Activated CD4-positive, alpha-beta T cell treated with anti-CD3 and anti-CD28 coated beads for 4 hours (primary cell): Measurements from ENCODE around the gene IGFL4.

Experiments used
- DNase-seq, 2 donors: peaks; one replicate each; pipeline ENCODE4 v3.0.0-alpha.2; 2020

The IGFL4 gene

DNA sequence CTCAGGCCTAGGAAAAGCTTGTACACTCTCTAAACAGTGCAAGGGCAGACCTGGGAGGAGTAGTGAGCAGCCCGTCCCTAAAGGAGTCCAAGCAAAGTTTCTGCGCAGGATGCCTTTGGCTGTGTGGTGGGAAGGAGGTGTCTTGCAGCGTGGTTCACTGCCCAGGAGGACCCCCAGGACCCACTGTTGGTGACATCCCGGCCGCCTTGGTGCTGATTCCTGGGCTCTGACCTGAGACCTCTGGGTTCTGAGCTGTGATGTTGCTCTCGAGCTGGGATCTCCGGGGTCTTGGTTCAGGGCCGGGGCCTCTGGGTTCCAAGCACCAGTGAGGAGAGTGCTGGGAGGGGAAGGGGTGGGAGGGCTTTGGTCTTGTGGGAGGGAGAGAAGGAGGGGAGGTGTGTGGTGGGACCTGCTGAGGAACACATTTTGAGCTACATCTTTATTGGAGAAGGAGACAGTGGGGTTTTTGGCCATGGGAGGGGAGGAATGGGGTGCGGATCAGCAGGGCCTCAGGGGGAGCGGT, 22.0 kb downstream of the IGFL4 start:
- DNase-seq = no peak

DNA sequence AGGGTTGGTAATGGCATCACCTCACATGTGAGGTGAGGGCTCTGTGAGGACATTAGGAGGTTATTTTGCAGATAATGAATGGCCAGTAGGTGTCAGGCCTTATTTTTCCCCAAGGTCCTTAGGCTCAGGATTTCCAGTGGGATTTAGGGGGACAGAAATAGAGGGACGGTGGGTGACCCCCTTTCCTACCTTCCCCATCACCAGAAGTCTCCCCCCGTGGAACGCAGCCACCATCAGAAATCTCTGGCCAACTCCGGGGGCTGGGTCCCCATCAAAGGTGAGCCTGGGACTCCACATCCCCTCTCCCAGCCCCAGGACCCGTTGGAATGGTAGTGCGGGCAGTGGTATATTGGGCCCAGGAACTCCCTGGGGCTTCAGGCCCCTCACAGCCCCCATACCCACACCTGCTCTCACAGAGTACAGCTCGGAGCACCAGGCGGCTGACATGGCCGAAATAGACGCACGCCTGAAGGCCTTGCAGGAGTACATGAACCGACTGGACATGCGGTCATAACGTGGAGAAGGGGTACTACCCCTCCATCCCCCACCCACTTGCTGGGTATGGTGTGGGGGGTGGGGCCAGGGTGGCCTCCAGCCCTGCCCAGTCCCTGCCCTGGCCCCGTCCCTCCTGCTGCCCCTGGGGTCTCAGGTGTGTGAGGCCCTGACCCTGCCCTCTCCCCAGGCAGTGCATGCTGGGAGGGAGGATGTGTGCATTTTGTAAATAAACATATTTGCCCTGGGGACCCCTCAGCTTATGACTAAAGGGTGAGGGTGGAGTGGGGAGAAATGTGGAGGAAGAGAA, 22.7 kb downstream of the IGFL4 start:
- no peak for DNase-seq

DNA sequence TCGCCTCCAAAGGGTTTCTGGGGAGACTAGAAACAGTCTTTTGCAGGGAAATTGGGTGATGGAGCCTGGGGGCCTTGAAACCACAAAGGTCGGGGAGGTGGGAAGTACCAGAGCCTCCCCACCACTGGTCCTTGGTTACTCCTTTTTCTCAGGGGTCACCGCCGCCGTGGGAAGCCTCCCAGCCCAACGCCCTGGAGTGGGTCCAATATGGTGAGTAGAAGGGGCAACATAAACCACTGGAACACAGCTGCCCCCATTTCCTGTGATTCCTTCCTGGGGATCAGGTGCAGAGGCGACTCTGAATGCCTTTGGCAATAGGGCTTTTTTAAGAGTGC, 23.7 kb downstream of the IGFL4 start:
- no peak for DNase-seq

DNA sequence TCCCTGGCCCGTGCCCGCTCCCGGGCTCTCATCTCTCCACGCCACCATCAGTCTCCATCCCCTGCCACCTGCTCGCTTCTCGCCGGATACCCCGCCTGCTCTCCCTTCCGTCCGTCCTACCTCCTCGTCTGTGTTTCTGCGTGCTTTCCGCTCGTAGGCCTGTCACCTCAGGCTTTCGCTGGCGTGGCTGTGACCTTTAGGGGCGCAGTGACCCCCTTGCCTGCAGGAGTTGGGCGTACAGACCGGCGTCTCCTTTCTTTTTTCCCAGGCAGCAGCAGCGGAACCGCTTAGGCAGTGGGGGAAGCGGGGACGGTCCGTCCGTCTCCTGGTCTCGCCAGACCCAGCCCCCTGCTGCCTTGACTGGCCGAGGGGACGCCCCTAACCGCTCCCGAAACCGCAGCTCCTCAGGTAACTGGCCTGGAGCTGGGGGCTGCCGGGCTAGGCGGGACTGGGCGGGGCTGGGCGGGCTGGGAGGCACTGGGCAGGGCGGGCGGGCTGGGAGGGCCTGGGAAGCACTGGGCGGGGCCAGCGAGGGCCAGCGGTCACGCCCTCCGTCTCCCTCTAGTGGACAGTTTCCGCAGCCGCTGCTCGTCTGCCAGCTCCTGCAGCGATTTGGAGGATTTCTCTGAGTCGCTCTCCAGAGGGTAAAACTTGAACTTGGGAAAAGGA, 24.2 kb downstream of the IGFL4 start:
- DNase-seq = peak; percentile 78 to 83

DNA sequence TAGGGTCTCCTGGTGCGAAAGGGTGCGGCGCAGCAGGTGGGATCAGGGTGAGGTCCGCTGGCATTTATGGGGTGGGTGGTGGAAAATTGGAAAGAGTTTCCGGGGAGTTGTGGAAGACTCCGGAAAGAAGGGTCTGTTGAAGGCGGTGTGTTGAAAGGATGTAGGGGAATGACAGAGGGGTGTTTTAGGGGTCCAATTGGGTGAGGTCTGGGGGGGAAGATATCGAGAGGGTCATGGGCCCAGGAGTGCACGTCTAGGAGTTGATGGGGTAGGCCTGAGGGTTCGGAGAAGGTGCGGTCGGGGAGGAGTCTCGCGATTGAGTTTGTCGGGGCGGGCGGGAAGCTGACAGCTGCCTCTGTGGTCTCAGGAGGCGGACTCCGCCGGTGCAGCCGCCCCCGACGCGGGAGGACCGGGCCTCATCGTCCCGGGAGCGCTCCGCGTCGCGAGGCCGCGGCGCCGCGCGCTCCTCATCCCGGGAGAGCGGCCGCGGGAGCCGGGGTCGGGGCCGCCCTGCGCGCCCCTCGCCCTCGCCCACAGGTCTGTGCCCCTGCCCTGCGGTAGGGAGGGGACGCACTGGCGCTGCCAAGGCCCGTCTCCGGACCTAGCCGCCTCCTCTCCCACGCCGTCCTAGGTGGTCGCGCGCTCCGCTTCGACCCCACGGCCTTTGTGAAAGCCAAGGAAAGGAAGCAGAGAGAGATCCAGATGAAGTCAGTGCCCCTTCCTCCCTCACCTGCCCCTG, 24.9 kb downstream of the IGFL4 start:
- peak; percentile 27 to 36 for DNase-seq

DNA sequence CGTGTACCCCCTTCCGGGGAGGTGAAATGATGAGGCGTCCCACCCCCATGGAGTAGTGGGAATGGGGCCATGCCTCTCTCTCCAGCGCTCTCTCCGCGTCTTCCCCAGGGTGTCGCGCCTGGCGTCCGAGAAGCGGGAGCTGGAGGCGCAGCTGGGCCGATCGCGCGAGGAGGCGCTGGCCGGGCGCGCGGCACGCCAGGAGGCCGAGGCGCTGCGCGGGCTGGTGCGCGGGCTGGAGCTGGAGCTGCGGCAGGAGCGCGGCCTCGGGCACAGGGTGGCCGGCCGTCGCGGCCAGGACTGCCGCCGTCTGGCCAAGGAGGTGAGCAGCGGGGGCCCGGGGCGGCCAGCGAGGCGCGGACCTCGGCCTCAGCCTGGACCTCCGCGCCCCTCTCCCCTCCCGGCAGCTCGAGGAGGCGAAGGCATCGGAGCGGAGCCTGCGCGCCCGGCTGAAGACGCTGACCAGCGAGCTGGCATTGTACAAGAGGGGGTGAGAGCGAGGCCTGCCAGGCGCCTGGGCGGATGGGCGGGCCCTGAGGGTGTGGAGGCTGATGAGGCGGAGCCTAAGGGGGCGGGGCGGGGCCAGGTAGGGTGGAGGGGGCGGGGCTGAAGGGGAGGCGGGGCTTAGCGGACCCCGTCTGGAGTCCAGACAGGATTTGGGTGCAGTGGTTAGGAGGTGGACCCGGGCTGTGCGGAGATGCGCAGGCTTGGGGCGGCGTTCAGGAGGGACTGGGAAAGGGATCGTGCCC, 25.7 kb downstream of the IGFL4 start:
- DNase-seq = peak; percentile 63 to 73

DNA sequence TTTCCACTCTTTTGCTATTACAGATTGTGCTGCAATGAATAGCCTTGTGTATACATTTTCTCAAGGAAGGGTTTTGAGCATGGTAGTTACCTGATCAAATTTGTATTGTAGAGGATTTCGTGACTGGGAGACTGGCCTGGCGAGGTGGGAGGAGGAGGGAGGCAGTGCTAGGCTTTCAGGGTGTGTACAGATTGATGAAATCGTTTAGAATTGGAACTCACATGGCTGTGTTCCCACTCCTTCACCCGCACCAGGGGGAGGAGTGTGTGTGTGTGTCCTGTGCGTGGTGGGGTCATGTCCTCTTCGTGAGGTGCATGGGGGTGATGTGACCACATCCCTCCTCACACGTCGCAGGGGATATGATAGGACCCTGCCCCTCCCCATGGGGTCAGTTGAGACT, 26.3 kb downstream of the IGFL4 start:
- DNase-seq = no peak

DNA sequence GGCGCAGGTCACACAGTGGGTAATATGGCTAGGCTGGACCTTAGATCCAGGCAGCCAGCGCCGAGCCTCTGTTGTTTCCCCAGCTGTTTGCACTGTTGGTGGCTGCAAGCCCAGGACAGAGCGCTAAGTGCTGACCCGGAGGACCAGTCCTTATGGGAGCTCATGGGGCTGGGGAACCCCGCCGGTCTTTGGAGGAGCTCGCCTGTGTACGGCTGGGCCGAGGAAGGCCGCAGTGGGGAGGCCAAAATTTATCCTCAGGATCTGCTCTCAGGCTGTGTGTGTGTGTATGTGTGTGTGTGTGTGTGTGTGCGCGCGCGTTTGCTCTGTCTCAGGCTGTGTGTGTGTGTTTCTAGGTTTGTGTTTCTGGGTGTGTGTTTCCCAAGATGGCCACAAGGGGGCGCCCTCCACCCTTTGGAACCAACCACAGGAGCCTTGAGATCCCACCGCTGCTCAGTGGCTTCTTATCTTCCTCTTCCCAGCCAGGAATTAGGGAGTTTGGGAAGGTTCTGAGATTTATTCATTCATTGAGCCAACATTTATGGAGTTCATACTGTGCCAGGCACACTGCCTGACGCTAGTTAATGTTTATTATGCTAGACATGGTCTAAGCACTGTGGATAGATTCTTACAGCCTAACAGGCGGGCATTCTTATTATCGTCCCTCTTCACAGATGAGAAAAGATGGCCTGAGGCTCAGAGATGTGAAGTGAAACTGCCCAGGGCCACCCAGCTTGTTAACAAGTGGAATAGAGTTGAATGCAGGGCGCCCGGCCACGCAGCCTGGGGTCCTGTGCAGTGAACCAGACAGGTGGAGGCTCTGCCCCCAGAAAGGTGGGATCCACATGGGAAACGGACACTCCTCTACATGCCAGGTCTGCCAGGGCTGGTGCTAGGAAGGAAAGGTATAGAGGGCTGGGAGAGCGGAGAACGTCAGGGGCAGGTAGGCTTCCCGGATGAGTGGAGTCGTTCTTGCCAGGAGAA, 31.0 kb downstream of the IGFL4 start:
- DNase-seq = peak; percentile 54 to 69

DNA sequence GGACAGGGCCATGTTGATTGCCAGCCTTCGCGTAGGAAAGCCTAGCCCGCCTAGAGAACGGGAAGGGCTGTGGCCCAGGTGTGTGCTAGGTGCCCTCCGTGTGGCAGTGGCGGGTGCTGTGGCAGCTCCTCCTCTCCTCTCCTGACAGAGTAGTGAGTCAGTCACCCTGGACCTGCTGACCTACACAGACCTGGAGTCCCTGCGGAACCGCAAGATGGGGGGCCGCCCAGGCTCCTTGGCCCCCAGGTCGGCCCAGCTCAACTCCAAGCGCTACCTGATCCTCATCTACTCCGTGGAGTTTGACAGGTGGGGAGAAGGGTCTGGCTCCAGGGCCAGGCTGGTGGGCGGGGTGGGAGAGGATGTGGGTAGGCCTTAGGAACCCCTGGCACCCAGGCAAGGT, 34.4 kb downstream of the IGFL4 start:
- DNase-seq = no peak

DNA sequence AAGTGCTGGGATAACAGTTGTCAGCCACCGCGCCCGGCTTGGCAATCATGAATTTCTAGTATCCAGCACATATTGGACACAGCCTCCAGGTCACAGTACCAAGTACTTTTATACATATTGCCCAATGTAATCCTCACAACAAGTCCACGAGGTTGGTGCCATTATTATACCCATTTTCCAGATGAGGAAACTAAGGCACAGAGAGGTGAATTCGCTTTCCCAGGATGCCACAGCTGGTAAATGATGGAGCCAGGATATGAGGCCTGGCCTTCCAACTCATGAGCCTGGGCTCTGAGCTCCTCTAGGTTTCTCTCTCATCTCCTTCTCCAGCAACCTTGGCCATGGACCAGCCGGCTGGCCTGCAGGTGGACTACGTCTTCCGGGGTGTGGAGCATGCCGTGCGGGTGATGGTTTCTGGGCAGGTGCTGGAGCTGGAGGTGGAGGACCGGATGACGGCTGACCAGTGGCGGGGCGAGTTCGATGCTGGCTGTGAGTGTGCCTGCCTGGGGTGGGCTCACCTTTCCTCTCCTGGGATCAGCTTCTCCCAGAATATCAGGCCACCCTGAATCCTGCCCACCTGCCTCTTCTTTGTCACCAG, 38.0 kb downstream of the IGFL4 start:
- DNase-seq = no peak

DNA sequence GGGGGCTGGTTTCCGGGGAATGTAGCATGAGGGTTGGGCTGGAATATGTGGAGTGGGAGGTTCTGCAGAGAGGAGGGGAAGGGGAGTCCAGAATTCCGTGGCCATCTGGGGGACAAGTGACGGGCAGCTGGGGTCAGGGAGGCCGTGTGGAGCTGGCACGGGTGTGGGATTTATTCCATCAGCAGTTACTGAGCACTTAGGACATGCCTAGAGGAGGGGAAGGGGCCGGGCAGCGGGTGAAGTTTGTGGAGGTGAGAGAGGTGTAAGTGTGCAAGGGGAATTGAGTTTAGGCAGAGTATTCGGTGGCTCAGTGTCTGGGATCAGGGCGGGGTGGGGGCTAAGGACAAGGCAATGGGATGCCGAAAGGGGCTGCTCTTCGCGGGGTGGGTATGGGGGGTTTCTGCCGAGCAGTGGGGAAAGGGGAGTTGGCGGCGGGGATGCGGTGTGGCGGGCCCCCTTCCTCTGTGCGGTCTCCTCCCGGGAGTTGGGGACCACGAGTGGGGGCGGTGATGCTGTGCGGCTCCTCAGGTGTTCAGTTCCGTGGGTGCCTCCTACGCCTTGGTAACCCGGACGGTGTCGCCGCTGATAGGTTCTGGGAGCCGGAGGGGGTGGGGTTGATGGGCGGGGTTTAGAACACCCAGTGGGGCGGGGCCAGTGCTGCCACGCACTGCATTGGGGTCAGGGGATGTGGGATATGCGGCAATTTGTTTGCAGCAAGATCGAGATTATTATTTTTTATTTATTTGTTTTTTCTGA, 40.1 kb downstream of the IGFL4 start:
- peak; percentile 81 to 83 for DNase-seq

DNA sequence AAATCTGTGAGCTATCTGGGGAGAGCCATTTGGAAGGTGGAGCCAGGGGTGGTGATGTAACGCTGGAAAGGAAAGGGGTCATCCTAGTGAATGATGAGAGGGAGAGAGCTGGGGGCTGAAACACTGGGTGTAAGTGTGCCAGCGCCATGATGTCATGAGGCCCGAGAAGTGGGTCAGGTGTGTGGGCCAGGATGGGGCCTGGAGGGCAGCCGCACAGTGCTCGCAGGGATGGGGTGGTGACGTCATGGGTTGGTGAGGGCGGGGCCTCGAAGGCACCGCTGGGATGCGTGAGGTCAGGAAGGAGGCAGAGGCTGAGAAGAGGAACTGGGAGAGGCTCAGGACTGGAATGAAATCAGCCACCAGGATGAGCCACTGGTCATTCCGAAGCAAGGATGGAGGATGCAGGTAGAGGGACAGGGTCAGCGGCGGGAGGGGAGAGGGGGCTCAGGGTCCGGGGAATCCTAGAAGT, 41.1 kb downstream of the IGFL4 start:
- DNase-seq = no peak

DNA sequence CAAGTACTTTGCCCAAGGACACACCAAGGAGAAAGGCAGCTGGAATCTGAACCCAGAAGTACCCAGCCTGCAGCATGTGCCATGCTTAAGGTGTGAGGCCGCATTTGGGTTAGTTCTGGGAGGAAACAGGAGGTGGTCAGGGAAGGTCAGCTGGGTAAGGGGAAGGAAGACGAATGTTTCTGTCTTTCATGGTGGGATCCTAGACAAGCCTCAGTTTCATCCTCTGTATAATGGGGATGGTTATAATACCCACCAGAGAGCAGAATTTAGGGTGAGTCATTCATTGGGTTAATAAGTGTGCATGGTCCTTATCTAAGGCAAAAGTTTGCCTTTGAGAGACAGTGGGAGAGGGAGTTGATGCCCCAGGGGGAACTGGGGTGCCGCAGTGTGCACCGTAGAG, 42.0 kb downstream of the IGFL4 start:
- DNase-seq = no peak

DNA sequence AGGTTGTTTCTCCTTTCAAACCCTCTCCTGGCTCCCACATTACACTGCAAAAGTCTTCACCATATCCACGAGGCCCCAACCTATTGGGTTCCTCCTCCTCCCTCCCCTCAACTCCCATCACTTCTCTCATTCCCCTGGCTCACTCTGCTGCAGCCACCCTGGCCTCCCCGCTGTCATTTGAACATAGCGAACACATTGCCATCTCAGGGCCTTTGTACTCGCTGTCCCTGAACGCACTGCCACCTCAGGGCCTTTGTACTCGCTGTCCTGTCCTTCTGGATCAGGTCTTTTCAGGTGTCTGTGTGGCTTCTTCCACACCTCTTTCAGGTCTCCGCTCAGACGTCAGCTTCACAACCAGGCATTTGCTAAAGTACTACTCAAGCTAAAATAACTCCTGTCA, 43.9 kb downstream of the IGFL4 start:
- DNase-seq = no peak

DNA sequence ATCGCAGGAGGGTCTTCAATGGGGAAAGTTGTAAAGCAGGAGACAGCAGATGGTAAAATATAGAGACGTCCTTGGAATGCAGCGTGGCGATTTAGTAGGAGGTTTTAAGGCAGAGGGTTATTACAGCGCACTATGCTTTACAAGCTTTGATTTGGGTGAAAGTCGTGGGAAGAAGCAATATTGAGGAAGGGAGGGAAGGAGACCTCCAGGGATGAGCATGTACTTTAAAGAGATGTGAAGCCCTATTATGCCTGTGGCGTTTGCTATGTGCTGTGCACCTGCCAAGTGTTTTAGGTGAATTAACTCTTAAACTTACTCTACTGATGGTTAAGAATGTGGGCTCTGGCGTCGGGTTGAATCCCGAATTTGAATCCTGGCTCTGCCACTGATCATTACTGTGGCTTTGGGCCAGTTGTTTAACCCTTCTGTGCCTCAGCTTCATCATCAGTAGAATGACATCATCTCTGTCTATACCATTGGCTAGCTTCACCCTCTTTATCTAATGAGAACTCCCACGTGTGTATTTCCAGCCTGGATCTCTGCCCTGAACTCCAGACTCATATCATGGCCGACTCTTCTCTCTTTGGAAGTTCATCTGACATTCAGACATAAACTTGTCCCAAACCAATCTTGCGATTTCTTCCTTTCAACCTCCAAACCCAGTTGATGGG, 45.0 kb downstream of the IGFL4 start:
- no peak for DNase-seq

DNA sequence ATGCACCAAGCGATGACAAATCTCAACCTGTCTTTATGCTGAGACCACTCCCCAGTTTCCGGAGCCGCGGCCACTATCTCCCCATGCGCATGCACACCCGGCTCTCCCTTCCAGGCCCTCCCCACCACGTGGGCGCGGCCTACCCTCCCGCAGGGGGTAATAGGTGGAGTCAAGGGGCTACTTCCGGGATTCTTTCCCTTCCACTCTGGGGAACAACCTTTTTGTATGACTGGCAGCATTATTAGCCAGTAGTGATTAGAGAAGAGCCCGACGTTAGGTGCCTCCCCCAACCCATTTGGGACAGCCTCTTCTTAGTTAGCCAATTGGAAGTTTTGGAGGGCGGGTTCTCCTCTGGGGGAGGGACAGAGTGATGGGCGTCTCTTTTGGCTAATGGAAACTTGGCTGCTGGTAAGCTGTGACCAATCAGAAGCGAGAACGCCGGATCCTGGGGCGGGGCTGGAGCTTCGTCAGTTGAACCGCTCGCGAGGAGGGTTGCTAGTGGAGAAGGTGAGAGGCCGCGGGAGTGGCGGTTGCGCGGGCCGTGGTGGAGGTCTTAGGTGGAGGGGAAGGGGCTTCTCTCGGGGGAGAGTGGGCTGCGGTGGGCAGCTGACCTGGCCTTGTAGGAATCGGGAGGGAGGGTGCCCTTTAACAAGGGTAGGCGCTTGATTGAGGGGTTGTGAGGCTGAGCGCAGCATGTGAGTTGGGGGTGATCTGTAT, 45.6 kb downstream of the IGFL4 start, which contains the start of gene CCDC61:
Gene CCDC61, plus strand, starts transcription at position 470 of the 717 bp plus-strand sequence. CDS start 7,552 bp downstream, outside the sequence.
- DNase-seq = peak; percentile 96 to 97

DNA sequence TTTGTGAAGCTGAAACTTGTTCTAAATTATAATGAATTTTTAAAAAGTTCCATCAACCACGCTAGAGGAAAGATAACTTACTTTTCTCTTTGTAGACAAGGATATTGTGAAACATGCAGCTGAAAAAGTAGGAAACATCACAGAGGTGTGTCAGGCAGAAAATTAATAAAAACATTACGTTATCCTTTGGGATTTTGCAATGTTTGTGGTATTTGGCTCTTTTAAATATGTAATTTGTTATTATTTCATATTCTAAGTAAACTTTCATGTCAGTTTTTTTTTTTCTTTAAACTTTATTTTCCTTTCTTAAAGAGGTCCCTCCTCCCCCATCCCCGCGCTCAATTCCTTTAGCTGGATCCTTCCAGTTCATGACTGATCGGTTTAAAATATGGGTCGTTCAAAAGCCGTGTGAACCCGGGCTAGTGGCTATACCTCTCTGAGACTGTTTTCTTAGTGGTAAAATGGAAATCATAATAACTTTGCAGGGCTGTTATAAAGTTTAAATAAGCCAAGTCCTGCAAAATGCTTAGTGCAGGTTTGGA, 46.3 kb downstream of the IGFL4 start:
- DNase-seq = no peak

DNA sequence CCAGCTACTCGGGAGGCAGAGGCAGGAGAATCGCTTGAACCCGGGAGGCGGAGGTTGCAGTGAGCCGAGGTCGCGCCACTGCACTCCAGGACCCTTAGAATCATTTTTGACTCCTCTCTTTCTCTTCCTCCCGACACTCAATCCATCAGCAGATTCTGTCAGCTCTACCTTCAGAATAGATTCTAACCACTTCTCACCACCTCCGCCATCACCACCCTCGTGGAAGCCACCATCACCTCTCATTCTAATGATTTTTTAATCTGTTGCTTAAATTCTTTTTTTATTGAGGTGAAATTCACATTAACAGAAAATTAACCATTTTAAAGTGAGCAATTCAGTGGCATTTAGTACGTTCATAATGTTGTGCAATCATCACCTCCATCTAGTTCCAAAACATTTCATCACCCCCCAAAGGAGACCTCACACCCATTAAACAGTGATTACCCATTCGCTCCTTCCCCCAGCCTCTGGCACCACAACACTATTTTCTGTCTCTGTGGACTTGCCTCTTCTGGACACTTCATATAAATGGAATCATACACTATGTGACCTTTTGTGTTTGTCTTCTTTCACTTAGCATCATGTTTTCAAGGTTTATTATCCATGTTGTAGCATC, 50.6 kb downstream of the IGFL4 start:
- DNase-seq = no peak
